GM06990 (cell line): ENCODE results near the gene CCDC178.

Experiments used
- DNase-seq: peaks from one replicate; pipeline ENCODE4 v3.0.0-alpha.2; 2011; ENCODE audit not compliant: insufficient read length; ENCODE audit errors: extremely low read depth
- H3K27me3 ChIP-seq: replicated peaks from 2 replicates; pipeline ENCODE4 v1.6.0; 2011; ENCODE audit warnings: low read length; ENCODE audit not compliant: control insufficient read depth, insufficient read depth
- H3K36me3 ChIP-seq: 2 replicates; pipeline ENCODE4 v1.5.1; 2011; ENCODE audit warnings: low read length; ENCODE audit not compliant: control insufficient read depth, insufficient read depth
- H3K4me3 ChIP-seq: replicated peaks from 2 replicates; pipeline ENCODE4 v1.5.1; 2011; ENCODE audit warnings: low read depth, mild to moderate bottlenecking, control low read depth, low read length
- TF ChIP-seq, protein P1 (sequence below): IDR thresholded peaks from 2 replicates; pipeline ENCODE4 v1.5.1; 2011; ENCODE audit warnings: low read length, control low read depth, mild to moderate bottlenecking, inconsistent platforms; ENCODE audit not compliant: insufficient read depth, poor library complexity, severe bottlenecking

CCDC178 gene

DNA sequence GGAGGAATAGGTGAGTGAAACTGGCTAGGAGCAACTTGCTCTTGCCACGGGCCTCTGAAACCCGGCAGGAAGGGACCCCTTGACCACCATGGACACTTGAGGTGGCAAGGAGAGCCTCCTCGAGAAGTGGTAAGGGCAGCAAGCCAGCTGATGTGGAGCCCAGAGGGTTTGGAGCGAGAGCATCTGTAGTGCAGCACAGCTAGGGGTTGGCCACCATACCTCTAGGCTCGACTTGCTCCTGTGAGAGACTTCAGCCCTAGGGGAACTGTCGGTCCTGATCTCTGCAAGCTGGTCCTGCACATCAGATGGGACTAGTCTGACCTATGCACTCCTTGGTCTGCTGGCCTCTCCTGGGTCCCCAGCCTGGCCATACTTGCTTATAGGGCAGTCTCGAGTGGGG is 158.4 kb downstream of the CCDC178 start:
- TF ChIP-seq, protein P1, sequence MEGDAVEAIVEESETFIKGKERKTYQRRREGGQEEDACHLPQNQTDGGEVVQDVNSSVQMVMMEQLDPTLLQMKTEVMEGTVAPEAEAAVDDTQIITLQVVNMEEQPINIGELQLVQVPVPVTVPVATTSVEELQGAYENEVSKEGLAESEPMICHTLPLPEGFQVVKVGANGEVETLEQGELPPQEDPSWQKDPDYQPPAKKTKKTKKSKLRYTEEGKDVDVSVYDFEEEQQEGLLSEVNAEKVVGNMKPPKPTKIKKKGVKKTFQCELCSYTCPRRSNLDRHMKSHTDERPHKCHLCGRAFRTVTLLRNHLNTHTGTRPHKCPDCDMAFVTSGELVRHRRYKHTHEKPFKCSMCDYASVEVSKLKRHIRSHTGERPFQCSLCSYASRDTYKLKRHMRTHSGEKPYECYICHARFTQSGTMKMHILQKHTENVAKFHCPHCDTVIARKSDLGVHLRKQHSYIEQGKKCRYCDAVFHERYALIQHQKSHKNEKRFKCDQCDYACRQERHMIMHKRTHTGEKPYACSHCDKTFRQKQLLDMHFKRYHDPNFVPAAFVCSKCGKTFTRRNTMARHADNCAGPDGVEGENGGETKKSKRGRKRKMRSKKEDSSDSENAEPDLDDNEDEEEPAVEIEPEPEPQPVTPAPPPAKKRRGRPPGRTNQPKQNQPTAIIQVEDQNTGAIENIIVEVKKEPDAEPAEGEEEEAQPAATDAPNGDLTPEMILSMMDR, result no peak
- Histone ChIP-seq H3K36me3 (no peaks in the 10 kb centered on the region), H3K27me3 (no peaks in the 10 kb centered on the region), H3K4me3 (no peak overlapping the region)
- no peak for DNase-seq

GRCh38 chr18:33277431-33277830 is 163.1 kb downstream of the CCDC178 start:
- DNase-seq, result no peak
- TF ChIP-seq, protein P1, result no peak
- Histone ChIP-seq H3K27me3 (no peaks in the 10 kb centered on the region), H3K4me3 (no peak overlapping the region), H3K36me3 (no peaks in the 10 kb centered on the region)

DNA sequence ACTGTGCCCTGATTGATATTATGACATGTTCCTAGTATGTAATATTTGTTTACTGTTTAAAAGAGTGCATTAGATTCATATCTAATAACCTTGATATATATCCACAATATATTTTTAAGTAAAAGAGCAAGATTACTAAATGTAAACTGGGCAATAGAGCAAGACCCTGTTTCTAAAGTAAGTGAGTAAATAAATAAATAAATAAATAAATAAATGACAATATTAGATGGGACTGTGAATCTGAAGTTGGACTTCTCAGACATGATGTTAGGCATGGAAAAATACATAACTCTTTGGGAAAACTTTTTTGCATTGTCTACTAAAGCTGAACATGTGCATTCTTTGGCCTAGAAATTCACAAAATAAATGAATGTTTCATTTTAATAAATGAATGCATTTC is 164.7 kb downstream of the CCDC178 start:
- Histone ChIP-seq H3K27me3 (no peaks in the 10 kb centered on the region), H3K4me3 (no peak overlapping the region), H3K36me3 (no peaks in the 10 kb centered on the region)
- no peak for DNase-seq
- TF ChIP-seq, protein P1, result no peak

DNA sequence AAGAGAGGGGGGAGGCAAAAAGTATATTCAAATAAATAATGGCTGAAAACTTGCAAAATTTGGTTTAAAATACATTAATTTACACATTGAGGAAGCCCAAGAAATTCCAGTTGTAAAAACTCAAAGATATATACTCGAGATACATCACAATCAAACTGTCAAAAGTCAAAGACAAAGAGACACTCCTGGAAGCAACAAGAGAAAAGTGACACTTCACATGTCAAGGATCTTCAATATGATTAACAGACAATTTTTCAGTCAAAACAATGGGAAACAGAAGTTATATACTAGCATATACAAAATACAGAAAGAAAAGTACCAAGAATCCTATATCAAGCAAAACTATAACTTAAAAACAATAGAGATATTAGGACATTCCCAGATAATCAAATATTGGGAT is 170.2 kb downstream of the CCDC178 start:
- Histone ChIP-seq H3K36me3 (no peaks in the 10 kb centered on the region), H3K27me3 (no peaks in the 10 kb centered on the region), H3K4me3 (no peak overlapping the region)
- TF ChIP-seq, protein P1, result no peak
- no peak for DNase-seq

GRCh38 chr18:33269223-33269622 is 171.3 kb downstream of the CCDC178 start:
- H3K4me3 ChIP-seq, result no peak overlapping the region
- TF ChIP-seq, protein P1, result no peak
- no peaks in the 10 kb centered on the region for H3K27me3 ChIP-seq
- no peaks in the 10 kb centered on the region for H3K36me3 ChIP-seq
- no peak for DNase-seq

- H3K4me3 ChIP-seq, result no peak overlapping the region
- TF ChIP-seq, protein P1, result no peak
- no peak for DNase-seq
Observed at GRCh38 chr18:33264566-33264965, 176.0 kb downstream of the CCDC178 start.

More at GRCh38 chr18:33264566-33264965, 176.0 kb downstream of the CCDC178 start:
- H3K27me3 ChIP-seq, result no peaks in the 10 kb centered on the region
- no peaks in the 10 kb centered on the region for H3K36me3 ChIP-seq
